GM18870 (cell line): ENCODE measurements around the gene LIN28A.

Source experiments
- ATAC-seq: cut with Tn5 transposase; IDR thresholded peaks from one replicate; pipeline ENCODE4 v1.9.1; 2021; ENCODE audit warnings: moderate library complexity; ENCODE audit not compliant: unreplicated experiment

LIN28A gene

DNA sequence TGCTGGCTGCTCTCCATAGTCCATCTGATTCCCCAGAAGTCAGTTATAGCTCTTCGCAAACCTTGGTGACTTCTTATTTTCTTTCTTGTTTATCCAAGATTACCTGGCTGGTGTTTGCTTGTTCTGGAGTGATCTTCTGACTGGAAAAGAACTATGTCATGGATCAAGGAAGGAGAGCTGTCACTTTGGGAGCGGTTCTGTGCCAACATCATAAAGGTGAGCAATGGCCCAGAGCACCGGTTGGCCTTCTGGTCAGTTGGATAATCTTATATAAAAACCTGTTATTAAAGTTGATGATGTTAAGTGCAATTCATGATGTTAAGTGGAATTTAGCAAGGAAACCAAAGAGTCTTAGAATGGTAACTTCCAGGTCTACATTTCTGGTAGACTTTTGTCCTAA, 22.2 kb downstream of the LIN28A start:
- ATAC-seq = no peak

DNA sequence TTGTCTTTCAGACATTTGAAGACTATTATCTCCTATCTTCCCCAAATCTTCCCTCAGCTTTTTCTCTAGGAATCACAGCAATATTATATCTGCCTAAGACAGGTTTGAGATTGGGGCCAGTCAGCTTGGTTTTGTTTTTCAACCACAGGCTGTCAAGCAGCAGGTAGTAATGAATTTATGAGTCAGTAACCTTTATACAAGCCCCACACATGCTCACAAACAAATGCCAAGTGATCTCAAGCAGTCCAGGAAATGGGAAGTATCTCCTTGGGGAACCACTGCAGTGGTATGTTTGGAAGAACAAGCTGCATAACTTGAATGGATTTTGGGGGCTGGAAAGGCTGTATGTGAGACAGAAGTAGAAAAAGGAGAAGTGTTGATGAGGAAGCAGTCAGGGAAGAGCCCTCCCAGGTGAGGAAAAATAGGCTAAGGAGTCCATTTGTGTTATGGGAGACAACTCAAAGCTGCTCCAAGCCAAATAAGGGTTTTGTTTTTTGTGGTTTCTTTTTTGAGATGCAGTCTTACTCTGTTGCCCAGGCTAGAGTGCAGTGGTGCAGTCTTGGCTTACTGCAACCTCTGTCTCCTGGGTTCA, 23.6 kb downstream of the LIN28A start:
- ATAC-seq = no peak

DNA sequence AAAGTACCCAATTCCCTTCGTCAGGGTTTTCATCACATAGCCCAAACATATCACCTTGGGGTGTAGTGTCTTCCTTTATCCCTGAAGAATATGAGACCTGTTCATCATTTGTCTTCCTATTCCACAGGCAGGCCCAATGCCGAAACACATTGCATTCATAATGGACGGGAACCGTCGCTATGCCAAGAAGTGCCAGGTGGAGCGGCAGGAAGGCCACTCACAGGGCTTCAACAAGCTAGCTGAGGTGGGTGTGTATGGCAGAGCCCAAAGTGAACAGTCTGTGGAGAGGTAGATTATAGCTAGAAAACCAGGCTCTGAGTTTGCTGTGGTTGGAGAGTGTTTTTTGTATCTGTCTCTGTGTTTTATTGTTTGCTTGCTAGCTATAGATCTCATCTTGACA, 27.4 kb downstream of the LIN28A start:
- ATAC-seq = no peak

DNA sequence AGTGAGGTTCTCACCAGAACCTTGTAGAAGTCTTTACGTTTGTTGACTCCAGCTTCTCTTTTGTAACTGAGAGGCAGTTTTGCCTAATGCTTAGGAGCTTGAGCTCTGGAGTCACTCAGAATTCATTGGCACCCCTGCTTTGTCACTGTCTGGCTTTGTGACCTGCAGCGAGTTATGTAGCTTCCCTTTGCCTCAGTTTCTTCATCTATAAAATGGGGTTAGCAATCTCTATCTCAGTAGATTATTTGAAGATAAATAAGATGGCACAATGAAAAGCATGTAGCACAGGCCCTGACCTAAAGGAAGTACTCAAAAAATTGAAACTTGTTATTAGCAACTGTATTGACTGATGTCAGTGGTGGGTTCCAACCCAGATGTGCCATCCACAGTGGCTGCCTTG, 29.6 kb downstream of the LIN28A start:
- ATAC-seq = no peak

DNA sequence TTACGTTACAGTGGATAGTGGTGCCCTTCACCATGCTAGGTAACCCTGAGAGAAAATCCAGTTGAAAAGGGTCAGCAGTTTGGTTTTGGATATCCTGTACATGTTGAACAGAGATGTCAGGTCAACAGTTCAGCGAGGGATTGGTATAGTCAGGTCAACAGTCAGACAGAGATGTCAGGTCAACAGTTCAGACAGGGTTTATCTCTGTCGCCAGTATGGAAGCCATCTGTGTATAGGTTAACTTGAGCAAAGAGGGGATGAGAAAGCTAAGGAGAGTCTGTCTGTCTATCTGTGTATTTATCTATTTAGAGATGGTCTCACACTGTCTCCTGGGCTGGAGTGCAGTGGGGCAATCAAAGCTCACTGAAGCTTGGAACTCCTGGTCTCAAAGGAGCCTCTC, 39.3 kb downstream of the LIN28A start:
- no peak for ATAC-seq

DNA sequence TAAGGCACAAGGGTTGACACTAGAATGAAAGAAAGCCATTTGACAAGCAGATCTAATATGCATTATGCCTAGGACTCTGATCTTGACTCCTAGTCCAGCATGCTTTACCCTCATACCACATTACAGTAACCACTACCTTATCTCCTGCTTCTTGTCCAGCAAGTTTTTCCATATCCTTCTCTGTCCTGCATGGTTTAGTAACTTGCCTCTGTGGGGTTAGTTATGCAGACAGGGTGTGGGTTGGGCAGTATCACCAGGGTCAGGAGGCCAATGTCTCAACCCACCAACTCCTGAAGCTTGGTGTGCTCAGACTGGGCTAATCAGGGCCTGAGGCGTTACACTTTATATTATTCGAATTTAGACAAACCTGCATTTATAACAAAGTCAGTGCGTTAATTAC, 40.3 kb downstream of the LIN28A start:
- ATAC-seq = no peak

DNA sequence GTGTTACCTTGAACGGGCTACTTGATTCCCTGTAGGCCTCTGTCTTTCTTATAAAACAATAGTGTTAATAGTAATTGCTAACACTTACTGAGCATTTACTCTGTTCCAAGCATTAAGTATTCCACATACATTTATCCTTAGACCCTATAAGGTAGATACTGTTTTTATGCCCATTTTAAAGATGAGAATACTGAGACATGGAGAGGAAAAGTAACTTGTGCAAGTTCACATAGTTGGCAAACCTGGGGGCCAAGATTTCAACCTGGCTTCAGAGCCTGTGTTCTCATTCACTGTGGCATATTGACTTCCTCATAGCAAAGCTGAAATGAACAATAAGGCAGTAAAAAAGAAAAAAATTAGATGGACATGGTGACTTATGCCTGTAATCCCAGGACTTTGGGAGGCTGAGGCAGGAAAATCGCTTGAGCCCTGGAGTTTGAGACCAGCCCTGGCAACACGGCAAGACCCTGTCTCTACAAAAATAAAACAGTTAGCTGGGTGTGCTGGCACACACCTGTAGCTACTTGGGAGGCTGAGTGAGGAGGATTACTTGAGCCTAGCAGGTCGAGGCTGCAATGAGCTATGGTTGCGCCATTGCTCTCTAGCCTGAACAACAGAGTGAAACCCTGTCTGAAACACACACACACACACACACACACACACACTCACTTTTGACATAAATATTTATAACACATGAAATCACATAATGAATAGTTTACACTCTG, 42.0 kb downstream of the LIN28A start:
- ATAC-seq = no peak

DNA sequence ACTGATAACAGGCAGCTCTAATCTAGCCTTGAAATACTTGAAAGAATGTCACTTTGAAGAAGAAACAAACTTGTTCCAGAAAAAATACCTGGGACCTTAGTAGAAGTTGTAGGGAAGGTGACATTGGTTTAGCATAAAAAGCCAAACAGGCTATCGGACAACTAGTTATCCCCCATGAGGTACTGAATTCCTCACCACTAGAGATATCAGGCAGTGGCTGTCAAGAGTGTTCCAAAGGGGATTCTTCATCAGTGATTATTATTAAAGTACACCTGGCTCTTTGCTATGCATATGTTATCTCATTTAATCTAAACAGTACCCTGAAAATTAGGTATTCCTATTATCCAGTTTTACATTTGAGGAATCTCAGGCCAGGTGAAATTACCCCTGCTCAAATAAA, 48.5 kb downstream of the LIN28A start:
- no peak for ATAC-seq

DNA sequence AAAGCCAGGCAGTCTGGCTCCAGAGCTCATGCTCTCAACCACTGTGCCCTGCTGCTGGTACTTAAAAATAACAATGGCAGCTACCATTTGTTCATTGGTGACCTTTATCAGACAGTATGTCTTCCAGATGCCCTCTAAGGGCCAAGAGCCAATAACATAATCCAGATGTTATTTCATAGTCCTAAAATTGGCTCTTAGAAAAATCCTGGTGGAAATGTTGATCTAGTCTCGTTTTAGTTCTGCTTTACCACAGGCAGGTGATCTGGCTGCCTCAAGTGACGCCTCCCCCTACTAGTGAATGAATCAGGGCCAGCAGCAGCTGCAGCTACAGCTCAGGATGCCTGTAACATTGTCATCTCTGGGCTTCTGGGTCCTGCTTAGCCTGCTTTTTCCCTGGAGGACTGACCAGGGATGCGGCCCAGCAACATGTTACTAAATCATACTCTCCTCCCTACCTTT, 49.0 kb downstream of the LIN28A start:
- ATAC-seq = no peak

DNA sequence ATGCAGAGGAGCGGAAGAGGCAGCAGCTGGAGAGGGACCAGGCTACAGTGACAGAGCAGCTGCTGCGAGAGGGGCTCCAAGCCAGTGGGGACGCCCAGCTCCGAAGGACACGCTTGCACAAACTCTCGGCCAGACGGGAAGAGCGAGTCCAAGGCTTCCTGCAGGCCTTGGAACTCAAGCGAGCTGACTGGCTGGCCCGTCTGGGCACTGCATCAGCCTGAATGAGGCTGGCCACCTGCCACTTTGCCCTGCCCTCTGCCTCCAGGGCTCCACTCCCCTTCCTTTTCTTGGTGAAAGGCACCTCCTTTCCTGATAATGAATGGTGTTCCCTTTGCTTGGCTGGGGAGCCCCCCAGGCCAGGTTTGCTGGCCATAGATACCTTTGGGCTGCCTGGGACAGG, 58.3 kb downstream of the LIN28A start:
- no peak for ATAC-seq

DNA sequence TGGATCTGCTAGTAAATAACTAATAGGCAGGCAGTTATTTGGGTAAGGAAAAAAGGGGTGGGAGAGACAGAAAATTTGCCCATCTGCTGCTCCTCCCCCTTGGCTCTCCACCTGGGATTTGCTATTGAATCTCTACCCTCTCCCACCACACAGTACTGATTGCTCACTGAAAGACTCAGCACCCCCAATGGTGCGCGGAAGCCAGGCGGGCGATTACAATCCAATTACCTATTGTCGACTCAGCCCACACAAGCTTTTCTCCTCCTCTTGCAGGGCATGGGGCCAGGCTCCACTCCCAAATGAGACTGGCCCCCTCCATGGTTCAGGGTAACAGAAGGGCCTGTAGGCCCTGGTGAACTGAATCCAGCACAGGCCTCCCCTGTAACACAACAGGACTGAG, 58.9 kb downstream of the LIN28A start:
- no peak for ATAC-seq

DNA sequence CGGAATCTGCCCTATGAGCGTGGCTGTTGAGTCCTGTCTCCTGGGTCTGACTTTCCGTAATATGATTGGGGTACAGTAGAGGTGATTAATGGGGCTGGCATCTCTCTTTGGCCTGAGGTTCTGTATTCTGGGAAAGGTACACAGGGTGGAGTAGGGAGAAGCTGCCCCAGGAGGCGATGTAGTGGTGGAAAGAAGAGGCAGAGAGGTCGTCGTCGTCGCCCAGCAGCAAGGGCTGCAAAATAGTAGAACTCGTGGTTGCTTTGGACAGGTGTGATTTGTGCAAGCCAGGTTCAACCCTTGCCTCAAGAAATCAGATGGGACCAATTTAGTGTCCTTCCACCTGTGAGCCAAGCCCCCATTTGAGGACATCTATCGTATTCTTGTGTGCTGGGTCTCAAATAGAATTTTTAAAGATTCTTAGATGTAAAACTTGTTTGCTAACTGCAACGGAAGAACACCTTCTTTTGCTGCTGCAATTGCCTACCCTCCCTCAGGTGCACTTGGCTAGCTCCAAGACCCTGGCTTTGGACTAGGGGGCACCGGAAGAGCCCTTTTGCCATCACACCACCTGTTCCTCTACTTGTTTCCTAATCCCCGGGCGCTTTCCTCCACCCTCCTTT, 60.4 kb downstream of the LIN28A start:
- ATAC-seq = no peak

DNA sequence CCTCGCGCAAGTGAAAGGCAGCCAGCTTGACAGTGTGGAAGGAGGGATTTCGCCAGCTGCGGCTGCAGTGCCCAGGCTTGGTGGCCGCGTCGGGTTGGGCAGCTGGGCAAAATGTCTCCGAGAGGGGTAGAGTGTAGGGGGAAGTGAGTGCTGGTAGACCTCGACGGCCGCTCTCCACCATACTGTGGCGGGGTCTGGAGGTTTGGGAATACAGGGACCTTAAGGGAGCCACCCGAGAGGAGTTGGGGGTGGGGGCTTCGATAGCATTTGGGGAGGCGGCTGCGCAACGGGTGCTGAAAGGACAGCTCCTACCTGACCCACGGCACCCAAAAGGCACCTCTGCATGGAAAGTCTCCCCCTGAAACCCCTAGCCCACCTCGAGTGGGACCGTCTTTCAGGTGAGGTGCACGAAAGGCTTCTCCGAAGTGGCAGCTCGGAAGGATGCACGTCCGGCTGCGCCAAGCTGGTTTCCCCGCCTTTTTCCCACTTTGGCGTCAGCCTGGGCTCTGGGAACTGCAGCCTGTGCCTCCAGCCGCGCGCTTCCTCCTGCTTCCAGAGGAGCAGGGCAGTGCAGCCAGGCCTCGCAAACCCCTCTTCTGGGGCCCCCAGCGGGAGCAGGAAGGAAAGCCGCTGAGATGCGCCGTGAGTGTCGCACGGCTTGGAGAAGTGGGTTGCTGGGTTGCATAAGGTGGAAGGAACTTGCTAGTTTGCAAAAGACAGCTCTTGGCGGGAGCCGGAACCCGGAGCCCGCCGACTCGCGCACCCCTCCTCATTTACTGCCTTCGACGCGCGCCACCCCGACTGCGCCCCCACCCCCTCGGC, 61.1 kb downstream of the LIN28A start:
- no peak for ATAC-seq

DNA sequence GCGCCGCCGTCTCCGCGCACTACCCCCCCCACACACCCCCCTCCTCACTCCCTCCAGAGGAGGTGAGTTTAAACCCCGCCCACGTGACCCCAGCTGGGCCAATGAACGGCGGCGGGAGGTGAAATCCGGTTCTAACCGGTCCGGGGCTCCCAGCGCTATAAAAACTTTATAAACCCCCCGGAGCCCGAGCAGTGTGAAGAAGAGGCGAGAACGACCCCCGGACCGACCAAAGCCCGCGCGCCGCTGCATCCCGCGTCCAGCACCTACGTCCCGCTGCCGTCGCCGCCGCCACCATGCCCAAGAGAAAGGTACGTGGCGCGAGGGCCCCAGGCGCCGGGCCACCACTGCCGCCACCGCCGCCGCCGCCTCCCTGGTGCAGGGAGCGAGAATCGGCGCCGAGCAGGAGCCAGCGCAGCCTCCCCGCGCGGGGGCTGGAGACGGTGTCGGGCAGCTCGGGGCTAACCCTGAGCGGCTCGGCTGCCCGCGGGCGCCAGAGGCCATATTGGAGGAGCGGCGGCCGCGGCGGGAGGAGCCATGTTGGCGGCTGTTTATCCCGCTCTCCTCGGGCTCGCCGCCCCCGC, 61.8 kb downstream of the LIN28A start, which contains the start of gene HMGN2:
TSS of gene HMGN2 (plus strand) at position 121 of the 581 bp plus-strand sequence. CDS start at position 294, 173 bp downstream.
- ATAC-seq = no peak

DNA sequence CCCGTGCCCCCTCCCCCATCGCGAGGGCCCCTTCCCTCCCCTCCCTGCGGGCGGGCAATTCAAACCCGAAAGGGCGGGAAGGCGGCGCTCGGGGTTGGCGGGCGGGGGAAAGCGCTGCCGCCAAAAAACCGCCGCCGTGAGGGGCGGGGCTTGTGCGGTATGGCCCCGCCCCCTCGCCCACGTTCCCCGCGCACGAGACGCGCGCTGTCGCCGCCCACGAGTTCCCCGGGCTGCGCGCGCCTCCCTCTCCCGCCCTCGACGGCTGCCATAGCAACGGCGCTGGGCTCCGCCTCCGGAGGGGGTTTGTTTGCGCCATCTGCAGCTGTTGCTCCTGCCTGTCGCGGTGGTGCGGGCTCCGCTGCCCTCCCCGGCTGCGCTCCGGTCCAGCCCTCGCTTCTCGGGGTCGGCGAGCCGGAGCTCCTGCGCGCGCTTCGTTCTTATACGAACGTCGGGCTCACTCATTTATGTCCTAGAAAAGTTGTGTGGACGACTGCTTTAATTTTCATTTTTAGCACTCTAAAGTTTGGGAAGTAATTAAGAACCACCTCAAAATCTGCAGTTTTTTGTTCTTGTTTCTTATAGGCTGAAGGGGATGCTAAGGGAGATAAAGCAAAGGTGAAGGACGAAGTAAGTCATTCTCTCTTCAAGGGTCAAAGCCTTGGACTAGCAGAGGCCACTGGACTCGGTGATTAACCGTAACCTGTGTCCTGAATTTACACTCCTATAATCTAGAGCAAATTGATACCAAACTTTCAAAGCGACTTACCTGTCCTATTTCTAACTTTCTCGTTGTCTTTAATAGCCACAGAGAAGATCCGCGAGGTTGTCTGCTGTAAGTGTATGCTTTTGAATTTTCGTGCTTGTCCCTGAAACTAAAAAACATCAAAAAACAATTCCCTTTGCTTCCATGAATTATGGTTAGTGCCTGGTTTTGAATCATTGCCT, 62.6 kb downstream of the LIN28A start:
- ATAC-seq = no peak

DNA sequence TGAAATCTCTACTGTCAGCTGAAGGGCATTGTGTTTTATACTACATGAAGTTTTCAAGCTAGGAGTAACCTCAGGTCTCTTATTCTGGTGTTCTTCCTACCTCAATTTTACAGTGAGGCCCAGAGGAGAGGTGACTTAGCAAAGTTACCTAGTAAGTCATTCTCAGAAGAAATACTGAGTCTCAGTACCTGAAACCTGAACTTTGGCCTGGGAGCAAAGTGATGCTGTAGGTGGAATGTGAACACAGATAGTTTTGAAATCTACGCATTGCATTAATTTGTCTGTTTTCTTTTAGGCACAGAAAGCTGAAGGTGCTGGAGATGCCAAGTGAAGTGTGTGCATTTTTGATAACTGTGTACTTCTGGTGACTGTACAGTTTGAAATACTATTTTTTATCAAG, 64.2 kb downstream of the LIN28A start:
- no peak for ATAC-seq

DNA sequence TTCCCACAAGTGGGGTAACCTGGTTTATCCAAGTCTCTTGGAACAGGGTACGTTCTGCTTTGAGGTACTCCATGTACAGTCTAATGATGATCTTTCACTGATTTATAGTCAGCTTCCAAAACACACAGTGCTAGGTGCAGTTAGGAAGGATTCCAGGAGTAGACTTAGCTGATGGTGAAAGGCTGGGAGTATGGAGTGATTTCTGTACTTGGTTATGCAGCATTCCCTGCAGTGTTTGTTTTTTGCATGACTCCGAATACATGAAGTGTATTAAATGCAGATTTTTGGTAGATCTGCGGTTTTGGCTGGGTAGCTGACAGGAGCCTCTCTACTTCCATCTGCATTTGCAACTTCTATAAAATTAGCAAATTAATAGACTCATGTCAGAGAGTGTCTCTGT, 65.4 kb downstream of the LIN28A start:
- ATAC-seq = no peak

DNA sequence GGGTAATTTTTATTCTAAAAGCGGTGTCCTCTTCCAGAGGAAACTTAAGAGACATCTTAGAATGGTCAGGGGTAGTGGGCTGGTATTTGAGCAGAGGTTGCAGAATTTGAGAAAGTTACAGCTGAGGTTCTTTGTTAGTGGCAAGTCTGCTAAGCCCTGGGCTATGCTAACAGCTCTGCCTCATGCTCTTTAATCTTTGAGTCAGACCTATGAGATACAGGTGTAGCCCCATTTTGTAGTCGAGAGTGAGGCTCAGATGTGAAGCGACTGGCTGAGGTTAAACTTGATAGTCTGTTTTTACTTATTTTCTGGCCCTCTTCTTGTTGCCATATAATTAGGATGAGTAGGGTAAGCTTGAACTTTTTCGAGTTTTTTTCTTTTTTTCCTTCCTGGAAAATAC, 66.3 kb downstream of the LIN28A start:
- no peak for ATAC-seq

DNA sequence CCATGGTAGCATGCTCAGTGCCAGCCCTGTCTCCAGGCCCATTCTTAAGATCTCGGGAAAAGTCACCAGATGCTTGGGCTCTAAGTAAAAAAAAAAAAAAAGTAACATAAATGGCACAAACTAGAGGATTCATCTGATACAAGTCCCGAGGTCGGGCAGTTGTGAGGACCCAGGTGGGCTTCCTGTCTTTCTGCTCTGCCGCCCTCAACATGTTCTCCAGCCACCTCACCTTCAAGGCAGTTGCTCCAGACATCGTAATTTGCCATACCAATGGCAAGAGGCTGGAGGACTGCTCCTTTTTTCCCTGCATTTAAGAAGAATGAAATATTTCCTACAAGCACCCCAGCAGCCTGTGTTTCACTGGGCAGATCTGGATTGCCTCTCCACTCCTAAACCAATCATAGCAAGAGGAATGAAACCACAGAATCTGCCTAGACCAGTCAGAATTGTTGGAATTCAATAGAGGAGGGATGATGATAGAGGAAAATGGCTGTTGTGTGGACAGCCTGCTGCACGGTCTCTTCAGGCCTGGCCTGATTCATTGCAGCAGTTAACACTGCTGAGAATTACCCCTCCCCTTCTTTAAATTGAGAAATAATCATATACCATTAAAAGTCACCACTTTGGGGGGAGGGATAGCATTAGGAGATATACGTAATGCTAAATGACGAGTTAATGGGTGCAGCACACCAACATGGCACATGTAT, 67.0 kb downstream of the LIN28A start:
- ATAC-seq = no peak
